IMR-90 (cell line): ENCODE measurements around the gene AOPEP. TPM values are rescaled to one million over a fixed set of nuclear protein-coding genes. Genes with fewer than 3 reads are reported as not detected.
A peak's percentile ranks its signal among the peaks of the same experiment; 100 is the strongest.

ENCODE experiments used
- ATAC-seq: fragments of 200-7000 bp; cut with Tn5 transposase; 2 replicates; pipeline ENCODE4 v1.9.1; 2020; ENCODE audit warnings: low read depth, mild to moderate bottlenecking, moderate library complexity
- BruUV-seq: library from RNA; stranded (reverse); fragments of 400-500 nt; replicated peaks from 2 replicates; lab custom pipeline; 2021; lab: Mats Ljungman, UMichigan
- CTCF ChIA-PET: fragments of 300-600 bp; formaldehyde crosslinking; extraction: SDS; loops from one replicate; lab custom pipeline; 2021; ENCODE audit warnings: antibody characterized with exemption; lab: Yijun Ruan, JAX
- POLR2A ChIA-PET: fragments of 300-600 bp; sonication (Branson Sonifier 250); formaldehyde crosslinking; loops from one replicate; lab custom pipeline; 2022; ENCODE audit warnings: antibody characterized with exemption; ENCODE audit not compliant: unreplicated experiment; lab: Charles Lee
- DNase-seq: peaks from one replicate; pipeline ENCODE4 v3.0.0; 2013
- H2AFZ ChIP-seq: replicated peaks from 2 replicates; pipeline ENCODE3; 2013; ENCODE audit warnings: low read length, mild to moderate bottlenecking; ENCODE audit not compliant: poor library complexity
- H2AK5ac ChIP-seq: 2 replicates; pipeline ENCODE4 v1.6.1; 2013; ENCODE audit warnings: low read depth, low read length, inconsistent platforms
- H2AK9ac ChIP-seq: replicated peaks from 2 replicates; pipeline ENCODE3; 2013; ENCODE audit warnings: mild to moderate bottlenecking, low read depth, low read length, moderate library complexity; ENCODE audit not compliant: poor library complexity
- H2BK120ac ChIP-seq: 2 replicates; pipeline ENCODE4 v1.6.1; 2013; ENCODE audit warnings: low read depth, low read length, inconsistent platforms
- H2BK15ac ChIP-seq: 3 replicates; pipeline ENCODE4 v1.6.1; 2013; ENCODE audit warnings: low read depth, low read length, inconsistent platforms
- H2BK20ac ChIP-seq: 2 replicates; pipeline ENCODE4 v1.6.1; 2013; ENCODE audit warnings: low read depth, mild to moderate bottlenecking, inconsistent platforms, low read length, moderate library complexity
- H2BK5ac ChIP-seq: 2 replicates; pipeline ENCODE4 v1.6.1; 2013; ENCODE audit warnings: mild to moderate bottlenecking, low read depth, low read length, inconsistent platforms; ENCODE audit not compliant: poor library complexity, severe bottlenecking
- H3K14ac ChIP-seq: replicated peaks from 2 replicates; pipeline ENCODE4 v1.6.1; 2013; ENCODE audit warnings: low read depth, low read length, inconsistent platforms
- H3K18ac ChIP-seq: 2 replicates; pipeline ENCODE4 v1.6.1; 2013; ENCODE audit warnings: low read depth, low read length, control low read depth
- H3K23ac ChIP-seq: 2 replicates; pipeline ENCODE4 v1.6.1; 2013; ENCODE audit warnings: low read depth, low read length, inconsistent platforms
- H3K27ac ChIP-seq: 2 replicates; pipeline ENCODE4 v1.5.1; 2013; ENCODE audit warnings: mild to moderate bottlenecking, control low read depth, low read length; ENCODE audit not compliant: insufficient read depth
- H3K27me3 ChIP-seq: 2 replicates; pipeline ENCODE4 v1.6.1; 2013; ENCODE audit warnings: low read length; ENCODE audit not compliant: control insufficient read depth, insufficient read depth
- H3K36me3 ChIP-seq: 2 replicates; pipeline ENCODE4 v1.6.1; 2013; ENCODE audit warnings: low read length, mixed read lengths; ENCODE audit not compliant: control insufficient read depth, insufficient read depth
- H3K4ac ChIP-seq: 2 replicates; pipeline ENCODE4 v1.6.1; 2013; ENCODE audit warnings: low read depth, low read length, inconsistent platforms
- H3K4me1 ChIP-seq: 2 replicates; pipeline ENCODE4 v1.6.1; 2013; ENCODE audit warnings: low read length, mixed read lengths; ENCODE audit not compliant: control insufficient read depth, insufficient read depth
- H3K4me2 ChIP-seq: 2 replicates; pipeline ENCODE4 v1.6.1; 2013; ENCODE audit warnings: low read depth, mild to moderate bottlenecking, control low read depth, low read length, moderate library complexity
- H3K4me3 ChIP-seq: 2 replicates; pipeline ENCODE4 v1.5.1; 2013; ENCODE audit warnings: low read depth, mild to moderate bottlenecking, control low read depth, low read length, moderate library complexity; ENCODE audit not compliant: insufficient read depth
- H3K56ac ChIP-seq: 2 replicates; pipeline ENCODE4 v1.6.1; 2013; ENCODE audit warnings: low read length, inconsistent platforms; ENCODE audit not compliant: insufficient read depth; ENCODE audit errors: extremely low read depth
- H3K79me1 ChIP-seq, 2 experiments: 2 replicates each; pipeline ENCODE4 v1.6.1; 2013; ENCODE audit warnings: low read length in 2 of 2, inconsistent platforms in 1 of 2, low read depth in 1 of 2
- H3K9ac ChIP-seq: 2 replicates; pipeline ENCODE4 v1.6.1; 2013; ENCODE audit warnings: low read depth, low read length, control low read depth
- H3K9me1 ChIP-seq: 2 replicates; pipeline ENCODE4 v1.6.1; 2013; ENCODE audit warnings: low read length, inconsistent platforms; ENCODE audit not compliant: insufficient read depth
- H3K9me3 ChIP-seq: 2 replicates; pipeline ENCODE4 v1.6.1; 2013; ENCODE audit warnings: low read length; ENCODE audit not compliant: control insufficient read depth, insufficient read depth
- H4K20me1 ChIP-seq: 2 replicates; pipeline ENCODE4 v1.6.1; 2013; ENCODE audit warnings: low read length, inconsistent platforms; ENCODE audit not compliant: insufficient read depth
- H4K5ac ChIP-seq: 2 replicates; pipeline ENCODE4 v1.6.1; 2013; ENCODE audit warnings: mild to moderate bottlenecking, low read depth, low read length, control low read depth
- H4K8ac ChIP-seq, 2 experiments: 2 replicates each; pipeline ENCODE4 v1.6.1; 2013; ENCODE audit warnings: low read depth in 2 of 2, low read length in 2 of 2, control low read depth in 1 of 2, inconsistent platforms in 1 of 2
- H4K91ac ChIP-seq: 2 replicates; pipeline ENCODE4 v1.6.1; 2013; ENCODE audit warnings: low read depth, low read length, inconsistent platforms; ENCODE audit not compliant: insufficient read depth
- BHLHE40 ChIP-seq: fragments of 150-350 bp; IDR thresholded peaks from 2 replicates; pipeline ENCODE4 v1.6.1; 2016; ENCODE audit warnings: mild to moderate bottlenecking, low read depth, low read length
- CEBPB ChIP-seq: IDR thresholded peaks from 2 replicates; pipeline ENCODE4 v1.6.1; 2012; ENCODE audit warnings: low read depth, low read length, improper control_type of control experiment
- CHD1 ChIP-seq: IDR thresholded peaks from 2 replicates; pipeline ENCODE4 v1.6.1; 2012; ENCODE audit warnings: low read depth, low read length, improper control_type of control experiment
- FOS ChIP-seq: fragments of 150-350 bp; IDR thresholded peaks from 2 replicates; pipeline ENCODE4 v1.6.1; 2016; ENCODE audit warnings: low read depth, low read length
- MAFK ChIP-seq: IDR thresholded peaks from 2 replicates; pipeline ENCODE4 v1.6.1; 2012; ENCODE audit warnings: low read depth, low read length, improper control_type of control experiment
- MAZ ChIP-seq: IDR thresholded peaks from 2 replicates; pipeline ENCODE4 v1.6.1; 2012; ENCODE audit warnings: low read depth, mild to moderate bottlenecking, low read length, improper control_type of control experiment, moderate library complexity, borderline replicate concordance
- MXI1 ChIP-seq: IDR thresholded peaks from 2 replicates; pipeline ENCODE4 v1.6.1; 2012; ENCODE audit warnings: low read depth, mild to moderate bottlenecking, low read length, moderate library complexity, borderline replicate concordance
- NFE2L2 ChIP-seq: fragments of 150-350 bp; IDR thresholded peaks from 2 replicates; pipeline ENCODE4 v1.6.1; 2016; ENCODE audit warnings: low read depth, mild to moderate bottlenecking, low read length
- RCOR1 ChIP-seq: IDR thresholded peaks from 2 replicates; pipeline ENCODE4 v1.6.1; 2012; ENCODE audit warnings: mild to moderate bottlenecking, low read length, improper control_type of control experiment; ENCODE audit not compliant: insufficient replicate concordance
- RFX5 ChIP-seq: IDR thresholded peaks from 2 replicates; pipeline ENCODE4 v1.8.0; 2012; ENCODE audit warnings: low read depth, mild to moderate bottlenecking, low read length, moderate library complexity
- SMC3 ChIP-seq: fragments of 150-350 bp; IDR thresholded peaks from 2 replicates; pipeline ENCODE4 v1.6.1; 2016; ENCODE audit warnings: low read depth, mild to moderate bottlenecking, antibody characterized with exemption, low read length, moderate library complexity
- WGBS, 2 experiments: methylation state at CpG; one replicate each; pipeline versions ENCODE4 v1.1.5 to v1.1.7; 2013; ENCODE audit warnings: missing lambda C conversion rate in 2 of 2; ENCODE audit not compliant: insufficient read length in 1 of 2; ENCODE audit errors: extremely low coverage in 2 of 2; 5-methylcytosine and 5-hydroxymethylcytosine counted together
- dilution Hi-C: fragments of 300-500 bp; cut with HindIII; formaldehyde crosslinking; loops from one replicate; pipeline ENCODE4 v1.14.3; 2018; ENCODE audit warnings: low sequenced_read_pairs; ENCODE audit not compliant: unreplicated experiment
- in situ Hi-C: fragments of 300-500 bp; cut with MboI; formaldehyde crosslinking; loops from 3 replicates; pipeline ENCODE4 v1.14.3; 2019; ENCODE audit warnings: low sequenced_read_pairs, inconsistent platforms, mixed read lengths
- intact Hi-C: fragments of 100-400 bp; cut with micrococcal nuclease; formaldehyde crosslinking; loops from 2 replicates; pipeline ENCODE4 v1.10.0; 2022
- polyA plus RNA-seq, 3 experiments: library from polyadenylated mRNA; depleted of rRNA; stranded (reverse); fragments of >200 nt; gene quantifications; 2 replicates each; pipeline ENCODE4 v1.2.3, GENCODE V29; 2012; ENCODE audit warnings: low replicate concordance in 1 of 3
- total RNA-seq: library from RNA; depleted of rRNA; stranded (reverse); fragments of >200 nt; gene quantifications from 2 replicates; pipeline ENCODE4 v1.2.3, GENCODE V29; 2012
- TF ChIP-seq, protein P1 (sequence below): fragments of 150-350 bp; IDR thresholded peaks from 2 replicates; pipeline ENCODE4 v1.6.1; 2016; ENCODE audit warnings: low read depth, mild to moderate bottlenecking, low read length, moderate library complexity, borderline replicate concordance
- TF ChIP-seq, protein P2 (sequence below): conservative IDR thresholded peaks from 2 replicates; pipeline ENCODE4 v1.5.1; 2012; ENCODE audit warnings: mild to moderate bottlenecking, low read depth, low read length, improper control_type of control experiment

AOPEP gene
- total and polyA plus RNA-seq, 2 of the 4 experiments (the other 2 are of a cell fraction), result 34.9 to 38.7 TPM

DNA sequence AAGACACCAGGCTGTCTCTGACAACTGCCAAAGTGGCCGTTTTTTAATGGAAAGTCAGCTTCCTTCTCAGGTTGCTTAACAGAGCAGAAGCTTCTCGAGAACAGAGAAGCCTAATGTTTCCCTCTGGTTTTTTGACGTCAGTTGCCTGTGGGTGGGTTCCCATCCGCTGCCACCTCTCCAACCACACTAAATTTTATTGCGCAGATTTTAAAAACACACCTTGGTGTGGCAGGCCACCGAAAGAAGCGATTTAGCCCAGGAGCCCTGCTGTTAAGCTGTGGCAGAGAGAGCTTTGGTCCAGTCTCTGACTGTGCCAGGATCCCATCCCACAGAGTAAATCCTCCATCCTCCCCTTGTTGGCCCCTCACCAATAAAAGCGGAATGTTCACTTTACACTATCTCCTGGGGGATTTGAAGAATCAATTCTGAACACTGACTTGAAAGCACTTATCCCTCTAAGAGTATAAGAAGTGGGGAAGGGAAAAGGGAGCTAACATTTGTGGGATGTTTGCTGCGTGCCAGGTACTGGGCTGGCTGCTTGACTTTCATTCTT, 181.6 kb downstream of the AOPEP start:
- ChIA-PET POLR2A (no interaction called here), CTCF (interaction anchor here (0.5 to 0.7 kb wide), 2 partner anchors 227 to 1060 kb away, joined by 3 read pairs; no protein-coding TSS in a partner anchor)
- WGBS, 2 experiments, result 20% methylated on average over 1 of the region's 9 CpGs; no CpG with 5 or more reads in 1 of the 2 experiments
- intact Hi-C loops, result no loop called here
- Histone ChIP-seq H2BK120ac (peak overlapping the region; percentile 68), H2AK9ac (no peak overlapping the region), H3K27me3 (no peaks in the 10 kb centered on the region), H3K56ac (no peak overlapping the region), H4K91ac (peak overlapping the region; percentile 6; the same call in 1 of the 2 replicates), H4K8ac (peak overlapping the region; percentile 9 to 23; a peak in 2 of 4 replicates), H2BK20ac (peak overlapping the region; percentile 71), H4K5ac (no peak overlapping the region), H4K20me1 (no peaks in the 10 kb centered on the region), H3K9me1 (peaks cover 17% of the 10 kb centered on the region), H3K79me1 (peaks cover 0 to 28% of the 10 kb centered on the region in 2 experiments; a peak in 2 of 4 replicates), H3K4me1 (peaks cover 20% of the 10 kb centered on the region), H3K14ac (peak overlapping the region; percentile 30; the same call in 1 of the 2 replicates), H2AK5ac (peak overlapping the region; percentile 40), H3K4me3 (no peak overlapping the region), H2BK15ac (peak overlapping the region; percentile 45; the same call in 1 of the 3 replicates), H3K36me3 (no peaks in the 10 kb centered on the region), H2AFZ (no peak overlapping the region), H3K9me3 (no peaks in the 10 kb centered on the region), H3K4me2 (no peak overlapping the region), H3K27ac (no peak overlapping the region), H3K23ac (0 out of 2 replicates have a peak overlapping the region, but pooled peaks have one; percentile 12), H2BK5ac (no peak overlapping the region), H3K18ac (peak overlapping the region; percentile 61), H3K9ac (no peak overlapping the region), H3K4ac (peak overlapping the region; percentile 81)
- BruUV-seq, result no TSS peak
- DNase-seq (peak; percentile 48), ATAC-seq (no peak)
- TF ChIP-seq MAZ, result no peak
- TF ChIP-seq NFE2L2, result no peak
- no peak for TF ChIP-seq FOS
- TF ChIP-seq SMC3, result no peak
- TF ChIP-seq CEBPB, result no peak
- TF ChIP-seq MAFK, result no peak
- no peak for TF ChIP-seq MXI1
- TF ChIP-seq RCOR1, result no peak
- TF ChIP-seq, protein P1, sequence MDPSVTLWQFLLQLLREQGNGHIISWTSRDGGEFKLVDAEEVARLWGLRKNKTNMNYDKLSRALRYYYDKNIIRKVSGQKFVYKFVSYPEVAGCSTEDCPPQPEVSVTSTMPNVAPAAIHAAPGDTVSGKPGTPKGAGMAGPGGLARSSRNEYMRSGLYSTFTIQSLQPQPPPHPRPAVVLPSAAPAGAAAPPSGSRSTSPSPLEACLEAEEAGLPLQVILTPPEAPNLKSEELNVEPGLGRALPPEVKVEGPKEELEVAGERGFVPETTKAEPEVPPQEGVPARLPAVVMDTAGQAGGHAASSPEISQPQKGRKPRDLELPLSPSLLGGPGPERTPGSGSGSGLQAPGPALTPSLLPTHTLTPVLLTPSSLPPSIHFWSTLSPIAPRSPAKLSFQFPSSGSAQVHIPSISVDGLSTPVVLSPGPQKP, result no peak
- no peak for TF ChIP-seq RFX5
- TF ChIP-seq, protein P2, sequence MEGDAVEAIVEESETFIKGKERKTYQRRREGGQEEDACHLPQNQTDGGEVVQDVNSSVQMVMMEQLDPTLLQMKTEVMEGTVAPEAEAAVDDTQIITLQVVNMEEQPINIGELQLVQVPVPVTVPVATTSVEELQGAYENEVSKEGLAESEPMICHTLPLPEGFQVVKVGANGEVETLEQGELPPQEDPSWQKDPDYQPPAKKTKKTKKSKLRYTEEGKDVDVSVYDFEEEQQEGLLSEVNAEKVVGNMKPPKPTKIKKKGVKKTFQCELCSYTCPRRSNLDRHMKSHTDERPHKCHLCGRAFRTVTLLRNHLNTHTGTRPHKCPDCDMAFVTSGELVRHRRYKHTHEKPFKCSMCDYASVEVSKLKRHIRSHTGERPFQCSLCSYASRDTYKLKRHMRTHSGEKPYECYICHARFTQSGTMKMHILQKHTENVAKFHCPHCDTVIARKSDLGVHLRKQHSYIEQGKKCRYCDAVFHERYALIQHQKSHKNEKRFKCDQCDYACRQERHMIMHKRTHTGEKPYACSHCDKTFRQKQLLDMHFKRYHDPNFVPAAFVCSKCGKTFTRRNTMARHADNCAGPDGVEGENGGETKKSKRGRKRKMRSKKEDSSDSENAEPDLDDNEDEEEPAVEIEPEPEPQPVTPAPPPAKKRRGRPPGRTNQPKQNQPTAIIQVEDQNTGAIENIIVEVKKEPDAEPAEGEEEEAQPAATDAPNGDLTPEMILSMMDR, result no peak
- TF ChIP-seq BHLHE40, result no peak
- TF ChIP-seq CHD1, result no peak
- in situ Hi-C loops, result no loop called here
- dilution Hi-C loops, result no loop called here
